HEK293 (cell line): ENCODE measurements around the gene NFE2L1.

Source experiments
- SP3 ChIP-seq: fragments of 450-650 bp; formaldehyde crosslinking; IDR thresholded peaks from 2 replicates; pipeline ENCODE4 v1.5.1; 2016; ENCODE audit warnings: missing biosample characterization, missing genetic modification characterization
- SP7 ChIP-seq: fragments of 450-650 bp; formaldehyde crosslinking; IDR thresholded peaks from 2 replicates; pipeline ENCODE4 v1.5.1; 2016; ENCODE audit warnings: missing biosample characterization, missing genetic modification characterization
- ZFP41 ChIP-seq: fragments of 450-650 bp; formaldehyde crosslinking; IDR thresholded peaks from 2 replicates; pipeline ENCODE4 v1.5.1; 2016; ENCODE audit warnings: missing biosample characterization, missing genetic modification characterization, borderline replicate concordance
- ZNF157 ChIP-seq: fragments of 450-650 bp; formaldehyde crosslinking; IDR thresholded peaks from 2 replicates; pipeline ENCODE4 v1.5.1; 2016; ENCODE audit warnings: missing biosample characterization, missing genetic modification characterization
- ZNF18 ChIP-seq: fragments of 450-650 bp; formaldehyde crosslinking; IDR thresholded peaks from 2 replicates; pipeline ENCODE4 v1.5.1; 2016; ENCODE audit warnings: missing biosample characterization, missing genetic modification characterization
- ZNF19 ChIP-seq: fragments of 450-650 bp; formaldehyde crosslinking; IDR thresholded peaks from 2 replicates; pipeline ENCODE4; 2016; ENCODE audit warnings: missing biosample characterization, missing genetic modification characterization, low read depth
- ZNF221 ChIP-seq: fragments of 450-650 bp; formaldehyde crosslinking; IDR thresholded peaks from 2 replicates; pipeline ENCODE4 v1.5.1; 2017; ENCODE audit warnings: missing biosample characterization, missing genetic modification characterization, borderline replicate concordance
- ZNF266 ChIP-seq: fragments of 450-650 bp; formaldehyde crosslinking; IDR thresholded peaks from 2 replicates; pipeline ENCODE4 v1.5.1; 2016; ENCODE audit warnings: missing biosample characterization, missing genetic modification characterization, low read depth
- ZNF335 ChIP-seq: fragments of 450-650 bp; formaldehyde crosslinking; conservative IDR thresholded peaks from 2 replicates; pipeline ENCODE4 v1.5.1; 2016; ENCODE audit warnings: missing biosample characterization, missing genetic modification characterization
- ZNF558 ChIP-seq: fragments of 450-650 bp; formaldehyde crosslinking; IDR thresholded peaks from 2 replicates; pipeline ENCODE4 v1.5.1; 2016; ENCODE audit warnings: missing biosample characterization, missing genetic modification characterization
- ZNF600 ChIP-seq: fragments of 450-650 bp; formaldehyde crosslinking; IDR thresholded peaks from 2 replicates; pipeline ENCODE4 v1.5.1; 2016; ENCODE audit warnings: missing biosample characterization, missing genetic modification characterization
- ZNF654 ChIP-seq: fragments of 450-650 bp; formaldehyde crosslinking; IDR thresholded peaks from 2 replicates; pipeline ENCODE4 v1.5.1; 2016; ENCODE audit warnings: low read depth, missing biosample characterization, missing genetic modification characterization
- ZNF677 ChIP-seq: fragments of 450-650 bp; IDR thresholded peaks from 2 replicates; pipeline ENCODE4 v1.5.0; 2018; ENCODE audit warnings: missing biosample characterization, mild to moderate bottlenecking, missing genetic modification characterization, moderate library complexity
- ZNF692 ChIP-seq: fragments of 450-650 bp; formaldehyde crosslinking; IDR thresholded peaks from 2 replicates; pipeline ENCODE4 v1.5.1; 2016; ENCODE audit warnings: missing biosample characterization, missing genetic modification characterization
- ZNF791 ChIP-seq: fragments of 450-650 bp; formaldehyde crosslinking; IDR thresholded peaks from 2 replicates; pipeline ENCODE4 v1.5.1; 2016; ENCODE audit warnings: missing biosample characterization, missing genetic modification characterization
- ZSCAN23 ChIP-seq: fragments of 450-650 bp; formaldehyde crosslinking; IDR thresholded peaks from 2 replicates; pipeline ENCODE4 v1.5.1; 2016; ENCODE audit warnings: missing biosample characterization, missing genetic modification characterization
- ZSCAN4 ChIP-seq: fragments of 450-650 bp; formaldehyde crosslinking; IDR thresholded peaks from 2 replicates; pipeline ENCODE4 v1.5.1; 2017; ENCODE audit warnings: missing biosample characterization, missing genetic modification characterization
- TF ChIP-seq, protein P1 (sequence below): fragments of 450-650 bp; formaldehyde crosslinking; optimal IDR thresholded peaks from 2 replicates; pipeline ENCODE3; 2016; ENCODE audit warnings: missing biosample characterization, mild to moderate bottlenecking, missing genetic modification characterization
- TF ChIP-seq, protein P2 (sequence below): fragments of 450-650 bp; formaldehyde crosslinking; IDR thresholded peaks from 2 replicates; pipeline ENCODE4 v1.5.0; 2017; ENCODE audit warnings: missing biosample characterization, missing genetic modification characterization, borderline replicate concordance
- TF ChIP-seq, protein P3 (sequence below): fragments of 450-650 bp; formaldehyde crosslinking; IDR thresholded peaks from 2 replicates; pipeline ENCODE4 v1.5.1; 2016; ENCODE audit warnings: missing biosample characterization, missing genetic modification characterization
- TF ChIP-seq, protein P4 (sequence below): fragments of 450-650 bp; formaldehyde crosslinking; IDR thresholded peaks from 2 replicates; pipeline ENCODE4 v1.5.1; 2016; ENCODE audit warnings: missing biosample characterization, missing genetic modification characterization
- TF ChIP-seq, protein P5 (sequence below): fragments of 450-650 bp; formaldehyde crosslinking; IDR thresholded peaks from 2 replicates; pipeline ENCODE4 v1.5.1; 2016; ENCODE audit warnings: missing biosample characterization, missing genetic modification characterization
- TF ChIP-seq, protein P6 (sequence below): IDR thresholded peaks from 2 replicates; pipeline ENCODE4 v1.6.1; 2011; ENCODE audit warnings: mild to moderate bottlenecking, low read depth, low read length, borderline replicate concordance

The NFE2L1 gene

DNA sequence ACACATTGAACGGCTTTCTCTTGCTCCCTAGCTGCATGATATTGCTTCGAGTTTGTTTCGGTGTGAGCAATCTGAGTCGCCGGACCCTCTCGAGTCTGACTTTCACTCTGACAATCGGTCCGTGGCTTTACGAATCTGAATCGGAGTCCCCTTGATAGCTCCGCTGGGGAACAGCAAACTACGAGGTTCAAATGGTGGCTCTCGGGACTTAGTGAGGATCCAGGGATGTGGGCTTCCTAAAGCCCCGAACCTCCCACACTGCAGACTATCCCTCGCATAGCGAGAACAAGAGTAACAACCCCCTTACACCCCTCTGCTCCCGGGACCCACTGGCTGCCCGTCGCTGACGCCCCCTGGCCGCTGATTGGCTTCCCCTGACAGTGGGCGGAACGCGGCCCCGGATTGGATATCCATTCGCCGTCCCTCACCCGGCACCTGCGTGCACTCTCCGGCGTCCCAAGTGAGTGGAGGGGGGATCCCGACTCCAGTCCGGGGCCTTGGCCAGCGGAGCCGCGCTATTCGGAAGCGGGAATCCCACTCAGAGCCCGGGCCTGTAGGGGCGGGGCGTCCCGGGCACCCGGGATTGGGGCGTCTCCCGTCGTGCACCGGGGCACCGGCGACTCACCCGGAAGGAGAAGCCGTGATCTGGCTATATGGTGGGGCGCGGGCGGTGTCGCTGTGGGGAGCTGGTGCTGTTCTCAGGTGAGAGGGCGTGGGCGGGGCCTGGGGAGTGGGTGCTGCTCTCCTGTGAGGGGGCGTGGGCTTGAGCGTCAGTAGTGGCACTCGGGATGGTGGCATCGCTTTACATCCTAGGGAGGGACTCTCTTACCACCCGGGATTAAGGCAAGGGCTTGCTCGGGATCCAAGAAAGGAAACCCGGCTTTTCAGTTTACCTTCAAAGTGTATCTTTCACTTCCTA lies 59.2 kb downstream of the NFE2L1 start, which contains the start of gene SNX11 (continued):
- no peak for TF ChIP-seq ZSCAN23 (tag by site-specific recombination)
- TF ChIP-seq, protein P1, sequence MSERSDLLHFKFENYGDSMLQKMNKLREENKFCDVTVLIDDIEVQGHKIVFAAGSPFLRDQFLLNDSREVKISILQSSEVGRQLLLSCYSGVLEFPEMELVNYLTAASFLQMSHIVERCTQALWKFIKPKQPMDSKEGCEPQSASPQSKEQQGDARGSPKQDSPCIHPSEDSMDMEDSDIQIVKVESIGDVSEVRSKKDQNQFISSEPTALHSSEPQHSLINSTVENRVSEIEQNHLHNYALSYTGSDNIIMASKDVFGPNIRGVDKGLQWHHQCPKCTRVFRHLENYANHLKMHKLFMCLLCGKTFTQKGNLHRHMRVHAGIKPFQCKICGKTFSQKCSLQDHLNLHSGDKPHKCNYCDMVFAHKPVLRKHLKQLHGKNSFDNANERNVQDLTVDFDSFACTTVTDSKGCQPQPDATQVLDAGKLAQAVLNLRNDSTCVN (tag by site-specific recombination): peak; percentile 90
- no peak for TF ChIP-seq ZNF266 (tag by site-specific recombination)
- no peak; the same call in 1 of the 2 replicates for TF ChIP-seq ZNF558 (tag by site-specific recombination)
- TF ChIP-seq ZFP41 (tag by site-specific recombination): no peak
- peak; percentile 94 for TF ChIP-seq ZNF692 (tag by site-specific recombination)
- TF ChIP-seq ZNF677 (tag by site-specific recombination): no peak
- TF ChIP-seq, protein P2, sequence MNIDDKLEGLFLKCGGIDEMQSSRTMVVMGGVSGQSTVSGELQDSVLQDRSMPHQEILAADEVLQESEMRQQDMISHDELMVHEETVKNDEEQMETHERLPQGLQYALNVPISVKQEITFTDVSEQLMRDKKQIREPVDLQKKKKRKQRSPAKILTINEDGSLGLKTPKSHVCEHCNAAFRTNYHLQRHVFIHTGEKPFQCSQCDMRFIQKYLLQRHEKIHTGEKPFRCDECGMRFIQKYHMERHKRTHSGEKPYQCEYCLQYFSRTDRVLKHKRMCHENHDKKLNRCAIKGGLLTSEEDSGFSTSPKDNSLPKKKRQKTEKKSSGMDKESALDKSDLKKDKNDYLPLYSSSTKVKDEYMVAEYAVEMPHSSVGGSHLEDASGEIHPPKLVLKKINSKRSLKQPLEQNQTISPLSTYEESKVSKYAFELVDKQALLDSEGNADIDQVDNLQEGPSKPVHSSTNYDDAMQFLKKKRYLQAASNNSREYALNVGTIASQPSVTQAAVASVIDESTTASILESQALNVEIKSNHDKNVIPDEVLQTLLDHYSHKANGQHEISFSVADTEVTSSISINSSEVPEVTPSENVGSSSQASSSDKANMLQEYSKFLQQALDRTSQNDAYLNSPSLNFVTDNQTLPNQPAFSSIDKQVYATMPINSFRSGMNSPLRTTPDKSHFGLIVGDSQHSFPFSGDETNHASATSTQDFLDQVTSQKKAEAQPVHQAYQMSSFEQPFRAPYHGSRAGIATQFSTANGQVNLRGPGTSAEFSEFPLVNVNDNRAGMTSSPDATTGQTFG: no peak
- no peak for TF ChIP-seq ZNF19
- peak; percentile 81 for TF ChIP-seq ZNF600 (tag by site-specific recombination)
- no peak for TF ChIP-seq ZNF791
- TF ChIP-seq, protein P3, sequence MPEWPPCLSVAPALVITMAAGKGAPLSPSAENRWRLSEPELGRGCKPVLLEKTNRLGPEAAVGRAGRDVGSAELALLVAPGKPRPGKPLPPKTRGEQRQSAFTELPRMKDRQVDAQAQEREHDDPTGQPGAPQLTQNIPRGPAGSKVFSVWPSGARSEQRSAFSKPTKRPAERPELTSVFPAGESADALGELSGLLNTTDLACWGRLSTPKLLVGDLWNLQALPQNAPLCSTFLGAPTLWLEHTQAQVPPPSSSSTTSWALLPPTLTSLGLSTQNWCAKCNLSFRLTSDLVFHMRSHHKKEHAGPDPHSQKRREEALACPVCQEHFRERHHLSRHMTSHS (tag by site-specific recombination): no peak
- TF ChIP-seq ZNF654: no peak
- TF ChIP-seq SP3 (tag by site-specific recombination): peak; percentile 96
- peak; percentile 57; the same call in 1 of the 2 replicates for TF ChIP-seq SP7
- no peak for TF ChIP-seq ZSCAN4
- TF ChIP-seq, protein P4, sequence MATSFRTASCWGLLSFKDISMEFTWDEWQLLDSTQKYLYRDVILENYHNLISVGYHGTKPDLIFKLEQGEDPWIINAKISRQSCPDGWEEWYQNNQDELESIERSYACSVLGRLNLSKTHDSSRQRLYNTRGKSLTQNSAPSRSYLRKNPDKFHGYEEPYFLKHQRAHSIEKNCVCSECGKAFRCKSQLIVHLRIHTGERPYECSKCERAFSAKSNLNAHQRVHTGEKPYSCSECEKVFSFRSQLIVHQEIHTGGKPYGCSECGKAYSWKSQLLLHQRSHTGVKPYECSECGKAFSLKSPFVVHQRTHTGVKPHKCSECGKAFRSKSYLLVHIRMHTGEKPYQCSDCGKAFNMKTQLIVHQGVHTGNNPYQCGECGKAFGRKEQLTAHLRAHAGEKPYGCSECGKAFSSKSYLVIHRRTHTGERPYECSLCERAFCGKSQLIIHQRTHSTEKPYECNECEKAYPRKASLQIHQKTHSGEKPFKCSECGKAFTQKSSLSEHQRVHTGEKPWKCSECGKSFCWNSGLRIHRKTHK: no peak
- no peak for TF ChIP-seq ZNF157 (tag by site-specific recombination)
- TF ChIP-seq ZNF18: no peak
- TF ChIP-seq ZNF221 (tag by site-specific recombination): no peak
- TF ChIP-seq, protein P5, sequence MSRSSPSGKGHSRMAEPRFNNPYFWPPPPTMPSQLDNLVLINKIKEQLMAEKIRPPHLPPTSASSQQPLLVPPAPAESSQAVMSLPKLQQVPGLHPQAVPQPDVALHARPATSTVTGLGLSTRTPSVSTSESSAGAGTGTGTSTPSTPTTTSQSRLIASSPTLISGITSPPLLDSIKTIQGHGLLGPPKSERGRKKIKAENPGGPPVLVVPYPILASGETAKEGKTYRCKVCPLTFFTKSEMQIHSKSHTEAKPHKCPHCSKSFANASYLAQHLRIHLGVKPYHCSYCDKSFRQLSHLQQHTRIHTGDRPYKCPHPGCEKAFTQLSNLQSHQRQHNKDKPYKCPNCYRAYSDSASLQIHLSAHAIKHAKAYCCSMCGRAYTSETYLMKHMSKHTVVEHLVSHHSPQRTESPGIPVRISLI (tag by site-specific recombination): no peak
- TF ChIP-seq, protein P6, sequence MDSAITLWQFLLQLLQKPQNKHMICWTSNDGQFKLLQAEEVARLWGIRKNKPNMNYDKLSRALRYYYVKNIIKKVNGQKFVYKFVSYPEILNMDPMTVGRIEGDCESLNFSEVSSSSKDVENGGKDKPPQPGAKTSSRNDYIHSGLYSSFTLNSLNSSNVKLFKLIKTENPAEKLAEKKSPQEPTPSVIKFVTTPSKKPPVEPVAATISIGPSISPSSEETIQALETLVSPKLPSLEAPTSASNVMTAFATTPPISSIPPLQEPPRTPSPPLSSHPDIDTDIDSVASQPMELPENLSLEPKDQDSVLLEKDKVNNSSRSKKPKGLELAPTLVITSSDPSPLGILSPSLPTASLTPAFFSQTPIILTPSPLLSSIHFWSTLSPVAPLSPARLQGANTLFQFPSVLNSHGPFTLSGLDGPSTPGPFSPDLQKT: no peak
- peak; percentile 68 for TF ChIP-seq ZNF335 (tag by site-specific recombination)
